Activated CD4-positive, alpha-beta T cell treated with anti-CD3 and anti-CD28 coated beads, Interleukin-2, amount 10 ng/mL, durations not matched to agents 24 days and 14 days (primary cell): ENCODE results near the gene NODAL. TPM values are rescaled to one million over a fixed set of nuclear protein-coding genes. Genes with fewer than 3 reads are reported as not detected.

Experiments
- DNase-seq: peaks from one replicate; pipeline ENCODE4 v3.0.0; 2022
- H3K27ac Mint-ChIP-seq: one replicate; pipeline ENCODE4 v1.8.0; 2022; ENCODE audit warnings: mild to moderate bottlenecking, mixed read lengths
- H3K27me3 Mint-ChIP-seq: one replicate; pipeline ENCODE4 v1.8.0; 2022; ENCODE audit warnings: mixed read lengths
- H3K36me3 Mint-ChIP-seq: one replicate; pipeline ENCODE4 v1.8.0; 2022; ENCODE audit warnings: low read depth, mild to moderate bottlenecking, mixed read lengths
- H3K4me1 Mint-ChIP-seq: one replicate; pipeline ENCODE4 v1.8.0; 2021; ENCODE audit warnings: mixed read lengths
- H3K4me3 Mint-ChIP-seq: one replicate; pipeline ENCODE4 v1.8.0; 2022; ENCODE audit warnings: mild to moderate bottlenecking, moderate library complexity, mixed read lengths
- H3K9me3 Mint-ChIP-seq: one replicate; pipeline ENCODE4 v1.8.0; 2021; ENCODE audit warnings: mixed read lengths
- intact Hi-C: fragments of 100-400 bp; cut with micrococcal nuclease; formaldehyde crosslinking; loops from one replicate; pipeline ENCODE4 v1.15.1; 2023
- total RNA-seq: library from RNA; stranded (reverse); gene quantifications from 2 replicates; pipeline ENCODE4 v1.2.3, GENCODE V29; 2022

NODAL gene
- total RNA-seq, 1 donor from 2014 or later, result not detected

- intact Hi-C loops, result no loop called here
- no peak overlapping the region for H3K27ac Mint-ChIP-seq
- DNase-seq, result no peak
These were observed 7.8 kb downstream of the NODAL start for GRCh38 chr10:70433581-70434280.

GRCh38 chr10:70432561-70433263 is 8.8 kb downstream of the NODAL start:
- no peak for DNase-seq
- Mint-ChIP-seq H3K27me3 (peaks cover 9% of the 10 kb centered on the region), H3K9me3 (no peaks in the 10 kb centered on the region), H3K4me1 (peaks cover 12% of the 10 kb centered on the region), H3K27ac (peak overlapping the region; percentile 1), H3K4me3 (peak overlapping the region; percentile 71), H3K36me3 (peaks cover 11% of the 10 kb centered on the region)
- intact Hi-C loops, result no loop called here

More at GRCh38 chr10:70433581-70434280, 7.8 kb downstream of the NODAL start:
- H3K27me3 Mint-ChIP-seq, result peaks cover 16% of the 10 kb centered on the region
- H3K4me1 Mint-ChIP-seq, result peaks cover 12% of the 10 kb centered on the region
- no peak overlapping the region for H3K4me3 Mint-ChIP-seq
- H3K36me3 Mint-ChIP-seq, result peaks cover 7% of the 10 kb centered on the region
- H3K9me3 Mint-ChIP-seq, result no peaks in the 10 kb centered on the region

GRCh38 chr10:70432101-70432500 is 9.4 kb downstream of the NODAL start:
- H3K27ac Mint-ChIP-seq, result no peak overlapping the region
- peaks cover 12% of the 10 kb centered on the region for H3K4me1 Mint-ChIP-seq
- no peaks in the 10 kb centered on the region for H3K9me3 Mint-ChIP-seq
- peak overlapping the region; percentile 71 for H3K4me3 Mint-ChIP-seq
- peaks cover 11% of the 10 kb centered on the region for H3K36me3 Mint-ChIP-seq
- H3K27me3 Mint-ChIP-seq, result peaks cover 4% of the 10 kb centered on the region
- no peak for DNase-seq
- intact Hi-C loops, result no loop called here

- no peaks in the 10 kb centered on the region for H3K9me3 Mint-ChIP-seq
- H3K4me3 Mint-ChIP-seq, result no peak overlapping the region
- H3K27ac Mint-ChIP-seq, result no peak overlapping the region
- H3K27me3 Mint-ChIP-seq, result no peaks in the 10 kb centered on the region
- H3K36me3 Mint-ChIP-seq, result peaks cover 14% of the 10 kb centered on the region
- peaks cover 12% of the 10 kb centered on the region for H3K4me1 Mint-ChIP-seq
- intact Hi-C loops, result no loop called here
- no peak for DNase-seq
These were observed 10.7 kb downstream of the NODAL start for GRCh38 chr10:70430493-70431445.

- Mint-ChIP-seq H3K27ac (no peak overlapping the region), H3K4me3 (no peak overlapping the region), H3K9me3 (no peaks in the 10 kb centered on the region), H3K36me3 (peaks cover 45% of the 10 kb centered on the region), H3K4me1 (peaks cover under 1% of the 10 kb centered on the region), H3K27me3 (no peaks in the 10 kb centered on the region)
- intact Hi-C loops, result no loop called here
- DNase-seq, result no peak
These were observed 14.7 kb downstream of the NODAL start for GRCh38 chr10:70426823-70427222.

GRCh38 chr10:70425096-70425495 is 16.4 kb downstream of the NODAL start:
- no peak for DNase-seq
- Mint-ChIP-seq H3K4me3 (no peak overlapping the region), H3K27ac (no peak overlapping the region), H3K4me1 (no peaks in the 10 kb centered on the region), H3K36me3 (peaks cover 51% of the 10 kb centered on the region), H3K9me3 (no peaks in the 10 kb centered on the region), H3K27me3 (no peaks in the 10 kb centered on the region)
- intact Hi-C loops, result no loop called here

- DNase-seq, result no peak
- intact Hi-C loops, result no loop called here
- no peaks in the 10 kb centered on the region for H3K9me3 Mint-ChIP-seq
- H3K4me1 Mint-ChIP-seq, result peaks cover 2% of the 10 kb centered on the region
- peaks cover 54% of the 10 kb centered on the region for H3K36me3 Mint-ChIP-seq
- H3K27me3 Mint-ChIP-seq, result no peaks in the 10 kb centered on the region
- H3K27ac Mint-ChIP-seq, result no peak overlapping the region
- H3K4me3 Mint-ChIP-seq, result no peak overlapping the region
These were observed 17.2 kb downstream of the NODAL start for GRCh38 chr10:70424320-70424719.

- Mint-ChIP-seq H3K4me3 (no peak overlapping the region), H3K4me1 (peaks cover 21% of the 10 kb centered on the region), H3K36me3 (peaks cover 44% of the 10 kb centered on the region), H3K27me3 (no peaks in the 10 kb centered on the region), H3K9me3 (no peaks in the 10 kb centered on the region), H3K27ac (no peak overlapping the region)
- DNase-seq, result no peak
- intact Hi-C loops, result no loop called here
These were observed 22.8 kb downstream of the NODAL start for GRCh38 chr10:70418713-70419112.

GRCh38 chr10:70418229-70418628 is 23.3 kb downstream of the NODAL start:
- Mint-ChIP-seq H3K27ac (peak overlapping the region; percentile 43), H3K36me3 (peaks cover 42% of the 10 kb centered on the region), H3K4me3 (no peak overlapping the region), H3K27me3 (no peaks in the 10 kb centered on the region), H3K4me1 (peaks cover 21% of the 10 kb centered on the region), H3K9me3 (no peaks in the 10 kb centered on the region)
- intact Hi-C loops, result no loop called here
- no peak for DNase-seq

GRCh38 chr10:70417568-70417967 is 23.9 kb downstream of the NODAL start:
- H3K27ac Mint-ChIP-seq, result peak overlapping the region; percentile 43
- DNase-seq, result no peak

GRCh38 chr10:70412356-70412755 is 29.1 kb downstream of the NODAL start:
- H3K4me3 Mint-ChIP-seq, result no peak overlapping the region
- H3K36me3 Mint-ChIP-seq, result peaks cover 31% of the 10 kb centered on the region
- no peaks in the 10 kb centered on the region for H3K27me3 Mint-ChIP-seq
- peaks cover 25% of the 10 kb centered on the region for H3K4me1 Mint-ChIP-seq
- intact Hi-C loops, result no loop called here
- no peaks in the 10 kb centered on the region for H3K9me3 Mint-ChIP-seq
- DNase-seq, result no peak
- no peak overlapping the region for H3K27ac Mint-ChIP-seq

More at GRCh38 chr10:70417568-70417967, 23.9 kb downstream of the NODAL start:
- Mint-ChIP-seq H3K4me3 (no peak overlapping the region), H3K27me3 (no peaks in the 10 kb centered on the region), H3K36me3 (peaks cover 37% of the 10 kb centered on the region), H3K9me3 (no peaks in the 10 kb centered on the region), H3K4me1 (peaks cover 21% of the 10 kb centered on the region)
- intact Hi-C loops, result no loop called here

- no peak for DNase-seq
- Mint-ChIP-seq H3K27ac (no peak overlapping the region), H3K27me3 (no peaks in the 10 kb centered on the region), H3K4me3 (no peak overlapping the region), H3K36me3 (peaks cover 34% of the 10 kb centered on the region), H3K4me1 (peaks cover 25% of the 10 kb centered on the region), H3K9me3 (no peaks in the 10 kb centered on the region)
- intact Hi-C loops, result no loop called here
These were observed 30.9 kb downstream of the NODAL start for GRCh38 chr10:70410608-70411007.

GRCh38 chr10:70409772-70410171 is 31.7 kb downstream of the NODAL start:
- no peaks in the 10 kb centered on the region for H3K9me3 Mint-ChIP-seq
- peaks cover 33% of the 10 kb centered on the region for H3K4me1 Mint-ChIP-seq
- intact Hi-C loops, result no loop called here
- DNase-seq, result no peak
- H3K27ac Mint-ChIP-seq, result no peak overlapping the region
- H3K4me3 Mint-ChIP-seq, result no peak overlapping the region
- H3K36me3 Mint-ChIP-seq, result peaks cover 30% of the 10 kb centered on the region
- no peaks in the 10 kb centered on the region for H3K27me3 Mint-ChIP-seq
